Limb (tissue), 2 donors: ENCODE results near the gene TMEM179.

Experiments used
- DNase-seq, 2 donors: peaks; one replicate each; pipeline ENCODE4 v3.0.0-alpha.2; 2016; ENCODE audit errors: extremely low spot score in 2 of 2

The TMEM179 gene

GRCh38 chr14:104557086-104557485 lies 47.5 kb downstream of the TMEM179 start:
- DNase-seq, result peak in 1 of 2 donors; percentile 24

DNA sequence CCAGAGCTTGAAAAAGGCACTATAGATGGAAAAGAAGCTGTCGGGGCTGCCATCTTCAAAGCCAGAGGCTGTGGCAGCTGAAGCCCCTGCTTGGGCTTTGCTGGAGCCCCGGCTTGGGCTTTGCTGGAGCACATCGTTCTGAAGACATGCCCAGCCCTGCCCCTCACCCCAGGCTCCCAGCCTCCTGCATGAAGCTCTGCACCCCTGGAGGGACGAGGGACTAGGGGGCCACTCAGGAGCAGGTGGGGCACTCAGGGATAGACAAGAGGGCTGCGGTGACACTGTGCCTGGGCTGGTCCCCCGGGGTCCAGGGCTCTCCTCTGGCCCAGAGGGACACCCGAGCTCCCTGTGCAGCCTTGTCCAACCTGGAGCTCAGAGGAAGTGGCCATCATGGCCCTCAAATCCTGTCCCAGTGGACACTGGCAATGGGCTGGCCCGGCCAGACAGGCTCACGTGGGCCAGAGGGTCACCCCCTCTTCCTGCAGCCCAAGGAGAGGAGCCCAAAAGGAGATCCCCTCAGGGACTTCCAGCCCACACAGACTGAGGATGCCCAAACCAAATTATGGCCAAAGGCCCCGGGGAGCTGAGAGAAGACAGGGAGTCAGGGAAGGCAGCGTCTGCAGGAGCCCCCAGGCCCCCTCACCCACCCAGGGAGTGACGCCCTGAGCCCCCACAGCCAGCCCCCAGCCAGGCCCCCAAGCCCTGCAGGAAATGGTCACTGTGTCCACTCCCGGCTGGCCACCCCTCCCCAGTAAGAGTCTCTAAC lies 48.1 kb downstream of the TMEM179 start:
- peak in 1 of 2 donors; percentile 27 for DNase-seq

DNA sequence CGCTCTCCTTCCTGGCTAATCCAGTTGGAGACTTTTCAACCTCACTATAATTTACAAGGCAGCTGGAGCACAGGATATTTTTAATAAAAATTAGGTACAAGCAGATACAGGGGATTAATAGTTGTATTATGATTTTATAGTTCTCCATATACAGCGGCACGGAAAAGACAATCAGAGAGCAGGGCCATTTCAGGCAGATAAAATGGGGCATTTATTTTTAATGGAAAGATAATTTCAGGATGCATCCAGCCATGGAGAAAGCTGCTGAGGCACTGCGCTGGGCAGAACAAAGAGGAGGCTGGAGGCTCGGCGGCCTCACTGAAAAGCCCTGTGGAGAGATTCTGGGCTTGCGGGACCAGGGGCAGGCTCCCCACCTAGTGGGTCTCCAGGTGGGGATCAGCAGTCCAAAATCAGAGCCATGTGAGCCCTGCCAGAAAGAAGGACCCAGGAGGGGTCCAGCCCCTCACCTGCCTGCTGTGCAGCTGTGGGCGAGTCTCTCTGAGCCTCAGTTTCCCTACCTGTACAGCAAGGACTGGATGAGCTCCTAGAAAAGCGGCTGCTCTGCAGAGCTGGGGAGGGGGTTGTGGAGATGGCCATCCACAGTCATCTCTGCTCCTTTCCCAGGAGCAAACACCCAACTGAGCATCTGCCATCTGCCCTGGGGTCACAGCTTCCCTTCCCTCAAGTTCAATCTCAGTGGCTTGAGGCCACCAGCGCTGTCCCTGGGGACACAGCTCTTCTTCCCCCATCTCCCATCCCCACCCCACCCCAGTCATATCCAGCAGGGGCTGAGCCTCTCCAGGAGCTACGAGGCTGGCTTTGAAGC lies 48.9 kb downstream of the TMEM179 start:
- peak in 1 of 2 donors; percentile 38 for DNase-seq

GRCh38 chr14:104554608-104555429 lies 49.8 kb downstream of the TMEM179 start:
- DNase-seq, result peak in 1 of 2 donors; percentile 77

GRCh38 chr14:104554088-104554607 lies 50.4 kb downstream of the TMEM179 start:
- DNase-seq, result no peak

GRCh38 chr14:104553166-104554087 lies 51.1 kb downstream of the TMEM179 start:
- DNase-seq, result peak in 1 of 2 donors; percentile 30

GRCh38 chr14:104552738-104553125 lies 51.8 kb downstream of the TMEM179 start:
- DNase-seq, result no peak

- peak in 1 of 2 donors; percentile 22 for DNase-seq
These were observed 52.5 kb downstream of the TMEM179 start for GRCh38 chr14:104551851-104552737.

DNA sequence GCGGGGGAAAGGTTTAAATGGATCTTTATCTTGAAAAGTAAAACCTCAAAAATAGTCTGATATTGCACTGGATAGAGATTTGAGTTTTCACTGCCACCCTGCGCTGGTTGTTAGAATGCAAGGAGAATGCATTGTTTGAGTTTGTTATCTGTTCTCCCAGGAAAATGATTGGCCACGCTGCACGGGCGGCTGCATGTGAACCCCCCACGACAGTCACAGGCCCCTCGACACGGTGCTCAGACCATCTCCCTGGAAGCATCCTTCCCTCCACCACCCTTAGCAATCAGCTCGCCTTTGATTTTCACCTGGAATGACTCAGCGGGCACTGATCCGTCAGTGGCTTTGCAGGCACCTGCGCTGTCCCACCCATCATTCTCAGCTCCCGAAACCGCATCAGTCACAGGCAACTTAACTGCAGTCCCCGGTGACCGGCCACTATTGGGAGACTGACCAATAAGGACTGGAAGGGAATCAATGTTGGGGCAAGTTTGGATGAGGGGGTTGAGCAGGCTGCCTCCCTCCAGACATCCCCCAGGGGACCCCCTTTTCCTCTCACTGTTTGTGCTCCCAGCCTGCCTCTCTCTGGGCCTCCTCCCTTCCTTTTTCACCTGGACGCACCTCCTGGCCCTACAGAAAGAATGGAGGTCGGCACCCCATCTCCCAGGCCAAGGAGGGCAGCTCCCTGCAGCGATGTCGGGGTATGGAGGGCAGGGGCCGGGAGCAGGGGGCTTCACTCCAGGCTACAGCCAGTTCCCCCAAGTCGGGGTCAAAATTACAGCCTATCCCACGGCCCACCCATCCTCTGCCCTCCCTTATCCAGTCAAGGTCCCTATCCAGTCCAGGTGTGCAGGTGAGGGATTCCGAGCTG lies 53.5 kb downstream of the TMEM179 start:
- DNase-seq, result no peak

- DNase-seq, result no peak
These were observed 54.2 kb downstream of the TMEM179 start for GRCh38 chr14:104550340-104550860.

- no peak for DNase-seq
These were observed 54.8 kb downstream of the TMEM179 start for GRCh38 chr14:104549536-104550339.

- peak in 1 of 2 donors; percentile 26 for DNase-seq
These were observed 55.6 kb downstream of the TMEM179 start for GRCh38 chr14:104548802-104549535.

GRCh38 chr14:104547998-104548700 lies 56.4 kb downstream of the TMEM179 start:
- no peak for DNase-seq

GRCh38 chr14:104547310-104547997 lies 57.1 kb downstream of the TMEM179 start:
- no peak for DNase-seq

DNA sequence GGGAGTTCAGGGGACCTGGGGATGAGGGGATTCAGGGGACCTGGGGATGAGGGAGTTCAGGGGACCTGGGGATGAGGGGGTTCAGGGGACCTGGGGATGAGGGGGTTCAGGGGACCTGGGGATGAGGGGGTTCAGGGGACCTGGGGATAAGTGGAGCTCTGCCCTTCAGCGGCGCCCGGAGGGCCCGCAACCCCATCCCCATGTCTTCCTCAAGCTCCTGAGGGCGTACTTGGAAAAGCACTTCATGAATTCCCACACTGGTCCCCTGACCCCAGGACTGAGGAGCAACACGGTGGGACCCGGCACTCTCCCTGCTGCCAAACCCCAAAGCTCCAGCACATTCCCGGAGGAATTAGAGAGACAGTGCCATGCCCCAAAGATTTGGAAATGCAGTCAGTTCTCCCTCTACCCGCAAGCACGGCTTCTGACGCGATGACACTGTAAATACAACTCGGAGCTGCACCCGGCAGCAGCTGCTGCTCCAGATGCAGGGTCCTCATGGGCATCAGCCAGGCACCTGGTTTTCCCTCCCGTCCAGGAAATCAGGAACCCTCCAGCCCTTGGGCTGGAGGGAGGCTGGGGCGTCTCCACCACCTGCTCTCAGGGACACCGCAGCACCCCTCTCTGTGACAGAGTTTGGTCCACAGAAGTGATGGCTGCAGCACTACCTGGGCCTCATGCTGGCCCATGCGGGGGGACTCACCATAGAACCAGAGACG lies 57.8 kb downstream of the TMEM179 start:
- DNase-seq, result peak in 1 of 2 donors; percentile 30
